Measurements from ENCODE around the gene NPBWR2. TPM values are rescaled to one million over a fixed set of nuclear protein-coding genes. Genes with fewer than 3 reads are reported as not detected.
"Not testable (repeated sequence)": the region's sequence is repeated elsewhere in the genome, so short reads cannot be mapped to it uniquely, and the experiment has no call there.

NPBWR2 gene
- total RNA-seq, 4 donors from 2014 or later, result not detected

DNA sequence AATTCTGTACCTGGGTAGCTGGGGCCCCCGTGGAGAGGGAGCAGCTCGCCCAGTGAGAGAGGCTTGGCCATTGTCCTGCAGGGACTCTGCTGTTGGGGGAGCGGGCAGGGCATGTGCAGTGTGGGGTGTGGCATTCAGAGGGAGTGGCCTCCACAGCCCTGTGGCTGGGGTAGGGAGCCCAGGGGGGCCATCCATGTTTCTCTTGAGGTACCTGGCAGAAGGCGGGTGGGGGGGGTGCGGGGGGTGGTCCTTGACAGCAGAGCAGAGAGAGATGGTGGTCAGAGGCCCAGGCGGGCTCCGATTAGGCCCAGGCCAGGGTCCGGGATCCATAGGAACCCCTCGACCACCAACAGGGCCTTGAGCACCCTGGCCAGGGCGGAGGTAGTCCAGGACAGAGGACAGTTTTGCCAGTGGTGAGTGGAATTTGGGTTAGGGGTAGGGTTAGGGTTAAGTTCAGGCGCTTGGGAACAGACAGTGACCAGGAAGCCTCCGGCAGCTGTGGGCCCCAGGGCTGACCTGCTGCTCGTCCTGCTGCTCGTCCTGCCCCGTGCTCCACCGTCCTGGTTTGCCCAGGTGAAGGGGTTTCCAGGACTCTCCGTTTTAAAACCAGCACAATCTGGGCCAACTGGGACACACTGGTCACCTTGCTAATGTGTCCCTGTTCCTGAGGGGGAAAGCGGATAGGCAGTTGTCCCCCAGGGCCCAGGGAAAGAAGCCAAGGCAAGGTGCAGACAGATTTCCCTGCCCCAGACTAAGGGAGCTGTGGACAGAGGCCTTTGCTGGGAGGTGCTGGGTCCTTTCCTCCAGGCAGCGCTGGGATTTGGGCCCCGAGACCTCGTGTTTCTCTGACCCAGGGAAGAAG is 32.1 kb upstream of the NPBWR2 start:
- no peaks in the 10 kb centered on the region for H3K36me3 ChIP-seq
- no peak for ATAC-seq
- H3K27ac ChIP-seq, result no peak overlapping the region
- H3K4me3 ChIP-seq, result no peak overlapping the region
- H3K27me3 ChIP-seq, result peaks cover 49% of the 10 kb centered on the region
- WGBS, 2 donors (ENCODE audit: low coverage in 1 of 2), result 49 to 90% methylated on average over 2 to 3 of the region's 21 CpGs
- no peak for TF ChIP-seq EP300 (IDR thresholded peaks at IDR 0.05)
- no peak for TF ChIP-seq POLR2AphosphoS5 (IDR thresholded peaks at IDR 0.05)
- no peak for TF ChIP-seq CTCF (IDR thresholded peaks at IDR 0.05)
- no peak for TF ChIP-seq POLR2A (IDR thresholded peaks at IDR 0.05)
- H3K9me3 ChIP-seq, result no peaks in the 10 kb centered on the region
- no peaks in the 10 kb centered on the region for H3K4me1 ChIP-seq

- H3K27me3 ChIP-seq, result peaks cover 51% of the 10 kb centered on the region
Measured at GRCh38 chr20:64138276-64138815, 31.0 kb upstream of the NPBWR2 start.

GRCh38 chr20:64137598-64138031 is 30.2 kb upstream of the NPBWR2 start:
- no CpG with 5 or more reads among the region's 6 CpGs for WGBS, 2 donors (ENCODE audit: low coverage in 1 of 2)
- Histone ChIP-seq H3K9me3 (no peaks in the 10 kb centered on the region), H3K36me3 (no peaks in the 10 kb centered on the region), H3K4me1 (no peaks in the 10 kb centered on the region), H3K4me3 (no peak overlapping the region), H3K27ac (no peak overlapping the region), H3K27me3 (peaks cover 44% of the 10 kb centered on the region)
- no peak for ATAC-seq
- no peak for TF ChIP-seq POLR2A (IDR thresholded peaks at IDR 0.05)
- TF ChIP-seq CTCF (IDR thresholded peaks at IDR 0.05), result no peak
- no peak for TF ChIP-seq POLR2AphosphoS5 (IDR thresholded peaks at IDR 0.05)
- TF ChIP-seq EP300 (IDR thresholded peaks at IDR 0.05), result no peak

More at GRCh38 chr20:64138276-64138815, 31.0 kb upstream of the NPBWR2 start:
- no peak for ATAC-seq
- TF ChIP-seq POLR2A (IDR thresholded peaks at IDR 0.05) (no peak), EP300 (IDR thresholded peaks at IDR 0.05) (no peak), POLR2AphosphoS5 (IDR thresholded peaks at IDR 0.05) (no peak)
- H3K36me3 ChIP-seq, result no peaks in the 10 kb centered on the region
- H3K4me1 ChIP-seq, result no peaks in the 10 kb centered on the region
- H3K9me3 ChIP-seq, result no peaks in the 10 kb centered on the region
- WGBS, 2 donors (ENCODE audit: low coverage in 1 of 2), result 50 to 67% methylated on average over 1 to 15 of the region's 18 CpGs
- H3K27ac ChIP-seq, result no peak overlapping the region
- H3K4me3 ChIP-seq, result no peak overlapping the region

DNA sequence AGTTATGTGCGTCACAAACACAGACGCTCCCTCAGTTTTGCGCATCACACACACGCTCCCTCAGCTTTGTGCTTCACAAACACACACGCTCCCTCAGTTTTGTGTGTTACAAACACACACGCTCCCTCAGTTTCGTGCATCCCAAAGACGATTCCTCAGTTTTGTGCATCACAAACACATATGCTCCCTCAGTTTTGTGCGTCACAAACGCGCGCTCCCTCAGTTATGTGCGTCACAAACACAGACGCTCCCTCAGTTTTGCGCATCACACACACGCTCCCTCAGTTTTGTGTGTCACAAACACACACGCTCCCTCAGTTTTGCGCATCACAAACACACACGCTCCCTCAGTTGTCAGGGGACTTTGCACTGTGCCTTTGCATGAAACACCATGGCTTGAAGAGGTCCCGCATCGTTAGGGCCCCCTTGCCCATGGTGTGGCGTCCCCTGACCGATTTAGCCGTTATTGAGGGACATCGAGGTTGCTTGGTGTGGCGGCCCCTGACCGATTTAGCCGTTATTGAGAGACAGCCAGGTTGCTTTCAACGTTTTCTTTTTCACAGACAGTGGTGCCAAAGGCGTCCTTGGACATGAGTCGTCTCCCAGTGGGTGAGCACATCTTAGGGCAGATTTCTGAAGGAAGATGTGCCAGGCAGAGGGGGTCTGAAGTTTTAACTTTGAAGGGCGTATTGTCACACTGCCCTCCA is 28.8 kb upstream of the NPBWR2 start:
- peaks cover 35% of the 10 kb centered on the region for H3K27me3 ChIP-seq
- WGBS, 2 donors (ENCODE audit: low coverage in 1 of 2), result 79 to 88% methylated on average over 11 to 25 of the region's 32 CpGs

GRCh38 chr20:64134744-64135143 is 27.4 kb upstream of the NPBWR2 start:
- 57 to 65% methylated on average over 14 to 15 of the region's 20 CpGs for WGBS, 2 donors (ENCODE audit: low coverage in 1 of 2)
- not testable (repeated sequence) for H3K4me1 ChIP-seq, H3K36me3 ChIP-seq, H3K4me3 ChIP-seq, H3K27ac ChIP-seq, ATAC-seq, H3K9me3 ChIP-seq
- H3K27me3 ChIP-seq, result peaks cover 33% of the 10 kb centered on the region

More for the DNA sequence above, 28.8 kb upstream of the NPBWR2 start:
- Histone ChIP-seq H3K36me3 (no peaks in the 10 kb centered on the region), H3K27ac (no peak overlapping the region), H3K4me3 (no peak overlapping the region), H3K4me1 (no peaks in the 10 kb centered on the region), H3K9me3 (no peaks in the 10 kb centered on the region)
- TF ChIP-seq CTCF (IDR thresholded peaks at IDR 0.05), result no peak
- no peak for TF ChIP-seq EP300 (IDR thresholded peaks at IDR 0.05)
- no peak for TF ChIP-seq POLR2AphosphoS5 (IDR thresholded peaks at IDR 0.05)
- TF ChIP-seq POLR2A (IDR thresholded peaks at IDR 0.05), result no peak
- ATAC-seq, result no peak
